Left ventricle myocardium inferior (tissue), 1 donor: ENCODE measurements around the gene USPL1. TPM values are rescaled to one million over a fixed set of nuclear protein-coding genes. Genes with fewer than 3 reads are reported as not detected.
"Not testable (repeated sequence)": the region's sequence is repeated elsewhere in the genome, so short reads cannot be mapped to it uniquely, and the experiment has no call there.

Source experiments
- DNase-seq: peaks from one replicate; pipeline ENCODE4 v3.0.0-alpha.2; 2020
- H3K27ac ChIP-seq: fragments of 200-600 bp; replicated peaks from 2 replicates; pipeline ENCODE4 v1.8.0; 2021
- H3K27me3 ChIP-seq: fragments of 200-600 bp; 2 replicates; pipeline ENCODE4 v1.8.0; 2021; ENCODE audit warnings: low read depth
- H3K36me3 ChIP-seq: fragments of 200-600 bp; 2 replicates; pipeline ENCODE4 v1.8.0; 2021
- H3K4me1 ChIP-seq: fragments of 200-600 bp; 2 replicates; pipeline ENCODE4 v1.8.0; 2021
- H3K4me3 ChIP-seq: fragments of 200-600 bp; 2 replicates; pipeline ENCODE4 v1.8.0; 2021; ENCODE audit warnings: mild to moderate bottlenecking, moderate library complexity
- H3K9me3 ChIP-seq: fragments of 200-600 bp; replicated peaks from 2 replicates; pipeline ENCODE4 v1.8.0; 2021
- CTCF ChIP-seq: fragments of 200-600 bp; IDR thresholded peaks from 2 replicates; pipeline ENCODE4 v1.8.0; 2021; ENCODE audit warnings: antibody characterized with exemption, mild to moderate bottlenecking, borderline replicate concordance
- intact Hi-C: fragments of 100-400 bp; cut with micrococcal nuclease; formaldehyde crosslinking; loops from one replicate; pipeline ENCODE4 v1.11.0; 2022
- total RNA-seq: library from RNA; stranded (reverse); fragmentation: NEBNext Ultra II Directional; extraction: Animal tissue kit (Norgen Biotek cat#: 25700); gene quantifications from one replicate; pipeline ENCODE4 v1.2.1, GENCODE V29; 2021
- donor health status: DM: no; HTN: yes; CAD: no; lungs with severe emphysema.

USPL1 gene
- total RNA-seq, 1 donor from 2014 or later = 9.1 TPM

DNA sequence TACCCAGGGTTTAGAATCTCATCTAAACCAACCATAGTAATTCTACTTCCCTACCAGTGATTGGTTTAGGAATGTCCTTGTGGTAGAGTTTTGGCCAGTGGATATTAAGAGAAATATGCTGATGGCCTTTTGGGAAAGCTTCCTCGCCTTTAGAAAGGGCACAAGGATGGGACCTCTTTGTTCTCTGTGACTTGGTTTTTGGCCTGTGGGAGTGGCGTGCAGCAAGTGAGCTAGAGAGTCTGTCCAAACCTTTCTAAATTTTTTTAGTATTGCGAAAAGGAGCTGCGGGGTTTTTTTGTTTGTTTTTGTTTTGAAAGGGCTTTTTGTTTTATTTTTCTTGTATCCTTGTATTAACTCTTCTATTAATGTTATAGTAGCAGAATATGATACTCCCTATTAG is 20.6 kb downstream of the USPL1 start:
- H3K4me1 ChIP-seq = peaks cover 23% of the 10 kb centered on the region
- H3K27ac ChIP-seq = no peak overlapping the region
- TF ChIP-seq CTCF = no peak
- no peak for DNase-seq
- peaks cover 37% of the 10 kb centered on the region for H3K36me3 ChIP-seq
- no peak overlapping the region for H3K4me3 ChIP-seq
- H3K27me3 ChIP-seq = no peaks in the 10 kb centered on the region
- no peaks in the 10 kb centered on the region for H3K9me3 ChIP-seq
- intact Hi-C loops = no loop called here

GRCh38 chr13:30639671-30640070 is 22.0 kb downstream of the USPL1 start:
- DNase-seq = no peak
- no peak overlapping the region for H3K27ac ChIP-seq
- no peak overlapping the region for H3K4me3 ChIP-seq
- no peak for TF ChIP-seq CTCF
- intact Hi-C loops = no loop called here
- H3K36me3 ChIP-seq = peaks cover 38% of the 10 kb centered on the region
- no peaks in the 10 kb centered on the region for H3K9me3 ChIP-seq
- H3K4me1 ChIP-seq = peaks cover 26% of the 10 kb centered on the region
- H3K27me3 ChIP-seq = no peaks in the 10 kb centered on the region

GRCh38 chr13:30641173-30641572 is 23.5 kb downstream of the USPL1 start:
- H3K4me3 ChIP-seq, H3K9me3 ChIP-seq, intact Hi-C loops, H3K27ac ChIP-seq, H3K27me3 ChIP-seq, DNase-seq: not testable (repeated sequence)
- H3K36me3 ChIP-seq = peaks cover 50% of the 10 kb centered on the region
- peaks cover 31% of the 10 kb centered on the region for H3K4me1 ChIP-seq

- DNase-seq = no peak
- H3K27me3 ChIP-seq = no peaks in the 10 kb centered on the region
- TF ChIP-seq CTCF = no peak
- no peaks in the 10 kb centered on the region for H3K9me3 ChIP-seq
- H3K4me1 ChIP-seq = peaks cover 25% of the 10 kb centered on the region
- peaks cover 82% of the 10 kb centered on the region for H3K36me3 ChIP-seq
- H3K4me3 ChIP-seq = no peak overlapping the region
- H3K27ac ChIP-seq = no peak overlapping the region
- intact Hi-C loops = no loop called here
Observed at GRCh38 chr13:30645629-30646028, 27.9 kb downstream of the USPL1 start.

DNA sequence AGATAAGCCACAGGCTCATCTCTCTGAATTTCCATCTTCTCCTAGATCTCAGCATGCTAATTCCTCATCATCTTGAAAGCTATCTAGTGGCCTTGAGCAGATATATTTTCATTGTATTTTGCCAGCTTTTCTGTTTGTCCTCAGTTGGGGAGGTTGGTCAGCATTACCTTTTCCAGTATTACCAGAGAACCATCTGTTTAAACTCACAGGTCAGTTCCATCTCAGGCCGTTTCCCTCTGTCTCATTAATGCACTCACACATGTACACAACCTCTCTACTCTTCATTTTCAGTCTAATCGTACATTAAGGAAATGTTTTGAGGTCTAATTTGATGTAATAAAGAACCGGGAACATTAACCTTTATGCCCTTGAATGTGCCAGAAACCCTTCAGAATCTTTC is 29.7 kb downstream of the USPL1 start:
- H3K4me1 ChIP-seq = peaks cover 22% of the 10 kb centered on the region

More for the DNA sequence above, 29.7 kb downstream of the USPL1 start:
- no peaks in the 10 kb centered on the region for H3K9me3 ChIP-seq
- no peak overlapping the region for H3K27ac ChIP-seq
- peaks cover 84% of the 10 kb centered on the region for H3K36me3 ChIP-seq
- intact Hi-C loops = no loop called here
- no peak for TF ChIP-seq CTCF
- H3K27me3 ChIP-seq = no peaks in the 10 kb centered on the region
- H3K4me3 ChIP-seq = no peak overlapping the region
- DNase-seq = no peak
